Middle frontal gyrus (tissue), 1 donor: ENCODE results near the gene CDH3.

Experiments
- DNase-seq: peaks from one replicate; pipeline ENCODE4 v3.0.0-alpha.2; 2015; ENCODE audit warnings: low spot score; ENCODE audit errors: extremely low spot score

CDH3 gene

DNA sequence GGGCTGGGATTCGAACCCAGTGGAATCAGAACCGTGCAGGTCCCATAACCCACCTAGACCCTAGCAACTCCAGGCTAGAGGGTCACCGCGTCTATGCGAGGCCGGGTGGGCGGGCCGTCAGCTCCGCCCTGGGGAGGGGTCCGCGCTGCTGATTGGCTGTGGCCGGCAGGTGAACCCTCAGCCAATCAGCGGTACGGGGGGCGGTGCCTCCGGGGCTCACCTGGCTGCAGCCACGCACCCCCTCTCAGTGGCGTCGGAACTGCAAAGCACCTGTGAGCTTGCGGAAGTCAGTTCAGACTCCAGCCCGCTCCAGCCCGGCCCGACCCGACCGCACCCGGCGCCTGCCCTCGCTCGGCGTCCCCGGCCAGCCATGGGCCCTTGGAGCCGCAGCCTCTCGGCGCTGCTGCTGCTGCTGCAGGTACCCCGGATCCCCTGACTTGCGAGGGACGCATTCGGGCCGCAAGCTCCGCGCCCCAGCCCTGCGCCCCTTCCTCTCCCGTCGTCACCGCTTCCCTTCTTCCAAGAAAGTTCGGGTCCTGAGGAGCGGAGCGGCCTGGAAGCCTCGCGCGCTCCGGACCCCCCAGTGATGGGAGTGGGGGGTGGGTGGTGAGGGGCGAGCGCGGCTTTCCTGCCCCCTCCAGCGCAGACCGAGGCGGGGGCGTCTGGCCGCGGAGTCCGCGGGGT is 92.1 kb downstream of the CDH3 start, which contains the start of gene CDH1:
TSS of gene CDH1 (plus strand) at position 247 of the 684 bp plus-strand sequence. CDS start at position 371, 124 bp downstream.
- no peak for DNase-seq

DNA sequence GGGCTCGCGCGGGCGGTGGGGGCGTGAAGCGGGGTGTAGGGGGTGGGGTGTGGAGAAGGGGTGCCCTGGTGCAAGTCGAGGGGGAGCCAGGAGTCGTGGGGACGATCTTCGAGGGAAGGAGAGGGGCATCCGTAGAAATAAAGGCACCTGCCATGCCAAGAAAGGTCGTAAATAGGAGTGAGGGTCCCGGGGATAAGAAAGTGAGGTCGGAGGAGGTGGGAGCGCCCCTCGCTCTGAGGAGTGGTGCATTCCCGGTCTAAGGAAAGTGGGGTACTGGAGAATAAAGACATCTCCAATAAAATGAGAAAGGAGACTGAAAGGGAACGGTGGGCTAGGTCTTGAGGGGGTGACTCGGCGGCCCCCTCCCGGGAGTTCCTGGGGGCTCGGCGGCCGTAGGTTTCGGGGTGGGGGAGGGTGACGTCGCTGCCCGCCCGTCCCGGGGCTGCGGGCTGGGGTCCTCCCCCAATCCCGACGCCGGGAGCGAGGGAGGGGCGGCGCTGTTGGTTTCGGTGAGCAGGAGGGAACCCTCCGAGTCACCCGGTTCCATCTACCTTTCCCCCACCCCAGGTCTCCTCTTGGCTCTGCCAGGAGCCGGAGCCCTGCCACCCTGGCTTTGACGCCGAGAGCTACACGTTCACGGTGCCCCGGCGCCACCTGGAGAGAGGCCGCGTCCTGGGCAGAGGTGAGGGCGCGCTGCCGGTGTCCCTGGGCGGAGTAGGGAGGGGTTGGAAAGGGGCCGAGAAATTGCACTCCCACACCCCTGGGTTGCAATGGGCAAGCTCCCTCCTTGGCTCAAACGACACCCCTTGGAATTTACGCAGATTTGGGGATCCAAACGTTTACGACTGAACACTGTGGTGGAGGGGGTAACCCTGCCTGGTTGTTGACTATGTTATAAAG is 92.9 kb downstream of the CDH3 start:
- DNase-seq: no peak

DNA sequence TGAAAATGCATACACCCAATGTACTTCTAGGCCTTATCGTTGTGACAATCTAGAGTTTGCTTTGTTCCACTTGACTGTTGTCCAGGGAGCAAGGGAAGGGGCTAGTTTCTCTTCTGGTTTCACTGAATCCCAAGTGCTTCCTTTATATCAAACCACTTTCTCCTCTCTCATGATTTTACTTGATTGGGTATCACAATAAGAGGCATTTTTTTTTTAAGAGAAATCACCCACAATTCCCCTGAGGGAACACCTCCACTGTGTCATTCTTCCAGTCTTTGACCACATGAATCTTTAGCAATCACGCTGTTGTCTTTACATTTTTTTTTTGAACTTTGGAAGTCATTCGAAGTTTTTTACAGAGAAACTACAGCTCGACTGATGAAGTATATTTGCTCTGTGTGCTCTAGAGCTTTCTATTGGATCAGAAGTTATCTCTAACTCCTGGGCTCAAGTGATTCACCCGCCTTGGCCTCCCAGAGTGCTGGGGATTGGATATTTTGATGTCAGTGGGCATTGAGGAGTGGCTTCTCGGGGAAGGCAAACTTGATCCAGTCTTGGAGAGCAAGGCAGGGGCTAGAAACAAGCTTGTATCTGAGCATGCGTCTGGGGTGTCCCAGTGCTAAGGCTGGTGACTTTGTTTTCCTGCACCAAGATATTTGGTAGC is 95.0 kb downstream of the CDH3 start:
- no peak for DNase-seq

DNA sequence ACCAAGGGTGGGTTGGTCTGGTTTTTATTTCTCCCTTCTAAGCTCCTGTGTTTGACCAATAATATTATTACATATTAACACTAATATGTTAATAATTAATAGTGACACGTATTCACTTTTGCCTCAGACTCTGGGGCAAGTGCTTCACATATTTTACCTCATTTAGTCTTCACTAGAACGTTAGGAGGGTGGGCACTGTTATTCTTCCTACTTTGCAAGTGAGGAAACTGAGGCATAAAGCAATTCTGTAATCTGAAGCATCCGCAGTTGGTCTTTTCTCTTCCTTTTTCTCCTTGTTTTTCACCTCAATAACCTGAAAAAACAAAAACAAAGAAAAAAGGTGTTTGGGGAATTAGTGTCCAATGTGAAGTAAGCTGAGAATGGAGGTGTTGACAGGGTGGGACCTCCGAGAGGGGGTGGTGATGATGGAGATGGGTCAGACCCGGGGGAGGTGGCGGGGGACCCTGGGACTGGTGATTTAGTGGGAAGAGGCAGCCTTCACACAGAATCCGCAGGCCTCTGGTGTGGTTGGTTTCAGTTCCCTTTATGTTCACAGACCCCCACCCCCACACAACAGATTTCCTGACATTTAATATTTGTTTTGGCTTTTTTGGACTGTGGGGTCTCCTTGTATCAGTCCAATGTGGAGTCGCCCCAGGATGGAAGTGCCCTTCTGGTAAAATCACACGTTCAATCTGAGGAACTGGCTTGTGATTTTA is 95.7 kb downstream of the CDH3 start:
- no peak for DNase-seq

DNA sequence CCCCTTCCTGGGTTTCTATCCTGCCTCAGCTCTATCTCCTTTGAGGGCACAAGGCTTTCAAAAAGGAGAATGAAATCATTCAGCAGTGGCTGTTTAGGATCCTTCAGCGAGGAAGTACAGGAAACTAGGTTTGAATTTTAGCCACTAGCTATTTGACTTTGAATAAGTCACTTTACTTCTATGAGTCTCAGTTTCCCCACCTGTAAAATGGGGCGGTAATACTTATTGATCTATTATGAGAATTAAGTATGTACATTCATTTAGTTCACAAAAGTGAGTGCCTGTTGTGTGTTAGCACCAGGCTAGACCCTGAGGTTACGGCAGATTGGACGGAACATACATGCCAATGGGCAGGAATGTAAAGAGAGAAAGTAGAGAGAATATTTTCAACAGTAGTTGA is 98.6 kb downstream of the CDH3 start:
- DNase-seq: no peak

DNA sequence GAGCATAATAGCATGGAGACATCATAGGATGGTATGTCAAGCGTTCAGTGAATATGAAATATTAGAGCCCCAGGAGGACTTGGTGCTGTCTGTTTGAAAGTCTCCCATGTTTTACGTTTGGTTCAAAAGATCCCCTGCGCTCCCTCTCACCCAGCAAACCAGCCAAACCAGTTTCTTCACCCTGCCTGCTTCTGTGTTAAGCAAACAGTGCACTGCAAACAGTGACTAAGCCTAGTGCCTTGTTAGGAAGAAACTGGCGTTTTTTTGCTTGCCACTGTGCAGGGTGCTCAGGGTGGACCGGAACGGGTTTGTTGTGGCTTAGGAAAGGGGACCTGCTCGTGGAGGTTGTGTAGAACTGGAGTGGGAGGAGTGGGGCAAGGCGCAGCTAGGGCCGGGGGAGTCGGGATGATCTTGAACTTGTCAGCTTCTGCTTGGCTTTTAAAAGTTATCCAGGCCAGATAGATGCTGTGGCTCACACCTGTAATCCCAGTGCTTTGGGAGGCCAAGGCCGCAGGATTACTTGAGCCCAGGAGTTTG is 99.7 kb downstream of the CDH3 start:
- DNase-seq: no peak

DNA sequence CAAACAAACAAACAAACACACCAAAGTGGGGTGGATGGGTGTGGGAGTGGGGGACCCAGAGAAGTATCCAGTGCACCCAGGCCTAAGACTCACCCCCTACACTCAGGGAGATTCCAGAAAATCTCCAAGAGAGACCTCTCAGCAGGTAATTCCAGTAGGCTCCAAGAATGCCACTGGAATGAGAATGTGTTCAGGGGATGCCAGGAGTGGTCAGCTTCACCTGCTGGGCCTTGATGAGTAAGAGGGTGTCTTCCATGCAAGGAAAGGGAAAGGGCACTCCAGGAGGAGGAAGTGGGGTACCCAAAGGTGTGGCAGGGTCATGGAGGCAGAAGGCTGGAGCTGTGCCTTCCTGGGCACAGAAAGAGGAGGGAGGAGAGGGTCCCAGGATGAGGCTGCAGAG is 101.8 kb downstream of the CDH3 start:
- no peak for DNase-seq

DNA sequence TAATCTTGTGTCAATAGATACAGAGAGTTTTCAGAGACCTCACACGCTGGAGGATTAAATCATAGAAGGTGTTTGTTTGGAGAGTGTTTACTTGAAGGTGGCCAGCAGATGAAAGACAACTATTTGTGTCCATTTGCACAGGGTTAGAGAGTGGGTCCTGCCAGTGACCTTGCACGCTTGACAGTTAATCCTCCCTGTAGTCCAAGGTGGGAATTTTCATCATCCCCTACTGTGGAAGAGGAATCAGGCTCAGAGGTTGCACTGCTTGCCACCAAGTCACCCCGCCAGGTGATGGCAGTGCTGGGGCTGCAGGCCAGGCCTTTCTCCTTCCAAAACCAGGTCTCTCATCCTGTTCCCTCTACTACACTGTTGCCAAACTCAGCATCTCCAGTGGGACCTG is 104.3 kb downstream of the CDH3 start:
- DNase-seq: no peak
